Epidermal melanocyte (primary cell): Measurements from ENCODE around the gene SH3RF3.
"Not testable (repeated sequence)": the region's sequence is repeated elsewhere in the genome, so short reads cannot be mapped to it uniquely, and the experiment has no call there.

Experiments
- DNase-seq: peaks from one replicate; pipeline ENCODE4 v3.0.0; 2011; ENCODE audit warnings: low spot score; ENCODE audit not compliant: insufficient read length

The SH3RF3 gene

GRCh38 chr2:109535217-109535946 lies 406.4 kb downstream of the SH3RF3 start:
- DNase-seq: no peak

GRCh38 chr2:109536556-109536955 lies 407.6 kb downstream of the SH3RF3 start:
- not testable (repeated sequence) for DNase-seq

- DNase-seq: no peak
Measured at GRCh38 chr2:109537565-109538222, 408.7 kb downstream of the SH3RF3 start.

- DNase-seq: no peak
Measured at GRCh38 chr2:109538546-109538945, 409.5 kb downstream of the SH3RF3 start.

GRCh38 chr2:109542384-109542783 lies 413.4 kb downstream of the SH3RF3 start:
- no peak for DNase-seq

GRCh38 chr2:109545828-109546713 lies 417.1 kb downstream of the SH3RF3 start:
- DNase-seq: no peak

- DNase-seq: no peak
Measured at GRCh38 chr2:109547280-109547679, 418.3 kb downstream of the SH3RF3 start.

GRCh38 chr2:109549016-109549590 lies 420.1 kb downstream of the SH3RF3 start:
- no peak for DNase-seq
